ENCODE results near the gene RABEP1.

GRCh38 chr17:5234645-5235576 is 47.2 kb upstream of the RABEP1 start, which contains the start of gene SCIMP:
- TF ChIP-seq EZH2 (IDR thresholded peaks at IDR 0.05; ENCODE audit: borderline replicate concordance, low read length): no peak
- no peak for TF ChIP-seq CTCF (conservative IDR thresholded peaks at IDR 0.05 in 1 of 2, IDR thresholded peaks at IDR 0.05 in 1 of 2; ENCODE audit: extremely low read depth in 1 of 2, insufficient read depth in 1 of 2, low read depth in 1 of 2, low read length in 2 of 2)
